ENCODE data around the gene LDAH. TPM values are rescaled to one million over a fixed set of nuclear protein-coding genes. Genes with fewer than 3 reads are reported as not detected.

The LDAH gene
- total RNA-seq, 3 donors from 2014 or later, result 15.2 to 20.8 (median 18.8) TPM

- H3K4me3 ChIP-seq, result no peak overlapping the region
- intact Hi-C loops (cut with DNase I, micrococcal nuclease), result no loop called here
- peak; percentile 50 for ATAC-seq
- no peaks in the 10 kb centered on the region for H3K36me3 ChIP-seq (ENCODE audit: low read depth)
- no peaks in the 10 kb centered on the region for H3K4me1 ChIP-seq (ENCODE audit: low read depth)
- no peaks in the 10 kb centered on the region for H3K9me3 ChIP-seq
- no peak for TF ChIP-seq CTCF (IDR thresholded peaks at IDR 0.05)
- DNase-seq, result no peak
These were observed 94.7 kb downstream of the LDAH start for GRCh38 chr2:20728114-20728758.

DNA sequence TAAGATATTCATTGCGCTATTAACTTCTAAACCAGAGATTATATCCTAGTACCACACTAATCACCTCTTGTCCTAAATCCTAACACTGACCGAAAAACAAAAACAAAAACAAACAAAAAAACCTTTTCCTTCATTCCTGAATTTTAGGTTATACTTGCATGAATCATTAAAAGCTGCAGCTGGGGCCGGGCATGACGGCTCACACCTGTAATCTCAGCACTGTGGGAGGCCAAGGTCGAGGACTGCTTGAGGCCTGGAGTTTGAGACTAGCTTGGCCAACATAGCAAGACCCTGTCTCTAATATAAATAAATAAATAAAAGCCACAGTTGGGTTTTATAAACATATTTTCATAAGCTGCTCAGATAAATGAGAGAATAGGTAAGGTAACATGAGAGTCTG lies 96.0 kb downstream of the LDAH start:
- Histone ChIP-seq H3K4me1 (ENCODE audit: low read depth) (no peaks in the 10 kb centered on the region), H3K36me3 (ENCODE audit: low read depth) (no peaks in the 10 kb centered on the region), H3K4me3 (no peak overlapping the region), H3K9me3 (no peaks in the 10 kb centered on the region)
- ATAC-seq, result no peak
- no peak for TF ChIP-seq CTCF (IDR thresholded peaks at IDR 0.05)
- no peak for DNase-seq
- intact Hi-C loops (cut with DNase I, micrococcal nuclease), result no loop called here

DNA sequence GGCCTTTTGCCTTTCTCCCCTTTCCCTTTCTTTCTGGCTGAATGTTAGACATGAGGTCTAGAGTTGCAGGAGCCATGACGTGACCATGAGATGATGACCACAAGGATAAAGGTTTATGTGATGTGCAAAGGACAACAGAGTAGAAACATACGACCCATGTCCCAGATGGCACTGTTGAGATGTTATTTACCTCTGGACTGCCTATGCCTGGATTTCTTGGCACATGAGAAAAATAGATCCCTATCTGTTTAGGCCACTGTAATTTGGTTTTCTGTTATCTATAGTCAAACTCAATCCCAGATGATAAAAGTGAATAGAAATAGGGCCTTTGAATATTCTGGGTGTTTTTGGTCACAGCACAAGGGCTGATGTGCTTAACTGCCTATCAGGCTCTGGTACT lies 97.1 kb downstream of the LDAH start:
- H3K9me3 ChIP-seq, result no peaks in the 10 kb centered on the region
- no peaks in the 10 kb centered on the region for H3K4me1 ChIP-seq (ENCODE audit: low read depth)
- no peak overlapping the region for H3K4me3 ChIP-seq
- no peak for TF ChIP-seq CTCF (IDR thresholded peaks at IDR 0.05)
- no peak for DNase-seq
- no peak for ATAC-seq
- intact Hi-C loops (cut with DNase I, micrococcal nuclease), result no loop called here
- no peaks in the 10 kb centered on the region for H3K36me3 ChIP-seq (ENCODE audit: low read depth)

DNA sequence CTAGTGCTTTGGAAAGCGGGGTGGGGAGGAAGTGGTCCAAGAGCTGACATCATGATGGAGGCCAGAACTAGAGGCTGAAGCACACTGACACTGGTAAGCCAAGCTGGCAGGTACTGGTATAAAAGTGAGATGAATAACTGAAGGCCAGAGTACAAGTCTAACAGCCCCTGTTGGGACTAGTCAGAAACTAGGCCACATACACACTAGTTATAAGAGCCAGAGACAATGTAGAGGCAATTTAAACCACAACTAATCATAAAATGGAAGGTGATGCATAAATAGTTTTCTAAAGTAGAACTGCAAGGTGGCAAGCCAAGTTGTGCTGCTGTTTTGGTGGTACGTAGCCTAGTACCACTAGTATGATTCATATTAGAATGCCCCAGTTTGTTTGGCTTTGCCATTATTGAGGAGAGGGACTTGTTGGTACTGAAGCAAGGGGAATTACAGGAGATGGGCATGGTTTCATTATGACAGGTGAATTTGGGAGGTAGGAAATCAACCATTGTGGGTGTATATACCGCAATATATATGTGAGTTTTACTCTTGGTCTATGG lies 98.3 kb downstream of the LDAH start:
- intact Hi-C loops (cut with DNase I, micrococcal nuclease), result no loop called here
- H3K9me3 ChIP-seq, result no peaks in the 10 kb centered on the region
- ATAC-seq (no peak), DNase-seq (no peak)
- no peaks in the 10 kb centered on the region for H3K36me3 ChIP-seq (ENCODE audit: low read depth)
- no peak overlapping the region for H3K4me3 ChIP-seq
- no peak for TF ChIP-seq CTCF (IDR thresholded peaks at IDR 0.05)
- no peaks in the 10 kb centered on the region for H3K4me1 ChIP-seq (ENCODE audit: low read depth)

GRCh38 chr2:20723543-20723942 lies 99.4 kb downstream of the LDAH start:
- no peak for ATAC-seq
- intact Hi-C loops (cut with DNase I, micrococcal nuclease), result no loop called here
- H3K9me3 ChIP-seq, result no peaks in the 10 kb centered on the region
- no peaks in the 10 kb centered on the region for H3K36me3 ChIP-seq (ENCODE audit: low read depth)
- H3K4me1 ChIP-seq (ENCODE audit: low read depth), result no peaks in the 10 kb centered on the region
- no peak for DNase-seq
- TF ChIP-seq CTCF (IDR thresholded peaks at IDR 0.05), result no peak
- no peak overlapping the region for H3K4me3 ChIP-seq

All from mucosa of descending colon (tissue), 3 donors.